Fibroblast of lung (primary cell): ENCODE measurements around the gene C11orf52. TPM values are rescaled to one million over a fixed set of nuclear protein-coding genes. Genes with fewer than 3 reads are reported as not detected.
"Not testable (repeated sequence)": the region's sequence is repeated elsewhere in the genome, so short reads cannot be mapped to it uniquely, and the experiment has no call there.

Experiments
- DNase-seq, 2 donors: peaks; one replicate each; pipeline versions ENCODE4 v3.0.0 to v3.0.0-alpha.2; 2010; ENCODE audit warnings: low read depth in 2 of 2
- H2AFZ ChIP-seq: 2 replicates; pipeline ENCODE4 v1.5.1; 2012; ENCODE audit warnings: low read length, control low read depth, inconsistent platforms
- H3K27ac ChIP-seq: 2 replicates; pipeline ENCODE4 v1.5.1; 2011; ENCODE audit warnings: low read length, control low read depth; ENCODE audit not compliant: insufficient read depth
- H3K27me3 ChIP-seq: 2 replicates; pipeline ENCODE4 v1.5.1; 2011; ENCODE audit warnings: mild to moderate bottlenecking, low read length; ENCODE audit not compliant: control insufficient read depth, insufficient read depth
- H3K36me3 ChIP-seq: 2 replicates; pipeline ENCODE4 v1.5.1; 2011; ENCODE audit warnings: low read length; ENCODE audit not compliant: control insufficient read depth, insufficient read depth
- H3K4me1 ChIP-seq: 2 replicates; pipeline ENCODE4 v1.5.1; 2011; ENCODE audit warnings: low read length; ENCODE audit not compliant: control insufficient read depth, insufficient read depth; ENCODE audit errors: extremely low read depth
- H3K4me2 ChIP-seq: 2 replicates; pipeline ENCODE4 v1.5.1; 2011; ENCODE audit warnings: low read length, control low read depth; ENCODE audit not compliant: insufficient read depth; ENCODE audit errors: extremely low read depth
- H3K4me3 ChIP-seq, 4 experiments: fragments of 200-600 bp in 1 of 4; sonication (generic) in 1 of 4; replicated peaks in 1 of 4; 2 replicates each; pipeline ENCODE4 v1.5.1; 2011 to 2016; ENCODE audit warnings: low read length in 4 of 4, low read depth in 3 of 4, mild to moderate bottlenecking in 3 of 4, control low read depth in 2 of 4, inconsistent platforms in 1 of 4, mixed read lengths in 1 of 4; ENCODE audit not compliant: insufficient read depth in 1 of 4; ENCODE audit errors: control extremely low read depth in 1 of 4
- H3K79me2 ChIP-seq: 2 replicates; pipeline ENCODE4 v1.5.1; 2012; ENCODE audit warnings: mild to moderate bottlenecking, low read length, inconsistent platforms; ENCODE audit not compliant: control insufficient read depth, insufficient read depth
- H3K9ac ChIP-seq: 2 replicates; pipeline ENCODE4 v1.5.1; 2011; ENCODE audit warnings: mild to moderate bottlenecking, low read length, control low read depth; ENCODE audit not compliant: insufficient read depth
- H3K9me3 ChIP-seq: 2 replicates; pipeline ENCODE4 v1.5.1; 2012; ENCODE audit warnings: low read depth, low read length; ENCODE audit not compliant: control insufficient read depth, insufficient read depth
- H4K20me1 ChIP-seq: 2 replicates; pipeline ENCODE4 v1.5.1; 2011; ENCODE audit warnings: low read length; ENCODE audit not compliant: control insufficient read depth, insufficient read depth; ENCODE audit errors: extremely low read depth
- CTCF ChIP-seq, 2 donors: IDR thresholded peaks in 1 of 2; conservative IDR thresholded peaks in 1 of 2; 1 replicate in 1 of 2; 2 replicates in 1 of 2; pipeline ENCODE4 v1.5.1; 2011 to 2012; ENCODE audit warnings: low read length in 2 of 2, control low read depth in 1 of 2, inconsistent platforms in 1 of 2, low read depth in 1 of 2, mild to moderate bottlenecking in 1 of 2
- EZH2 ChIP-seq: IDR thresholded peaks from 2 replicates; pipeline ENCODE4 v1.5.1; 2012; ENCODE audit warnings: low read length, control low read depth, mild to moderate bottlenecking; ENCODE audit errors: missing control alignments
- polyA plus RNA-seq, 2 donors: library from polyadenylated mRNA; depleted of rRNA in 1 of 2; stranded (reverse) in 1 of 2; unstranded in 1 of 2; fragments of >200 nt; gene quantifications; 2 replicates each; pipeline ENCODE4 v1.2.1, GENCODE V29; 2011 to 2012; ENCODE audit warnings: missing spikeins in 1 of 2
- total RNA-seq: library from RNA; depleted of rRNA; stranded (reverse); fragments of >200 nt; gene quantifications from 2 replicates; pipeline ENCODE4 v1.2.1, GENCODE V29; 2014

Gene C11orf52
- total and polyA plus RNA-seq, 2 donors (not counting 1 experiment from before 2014, with no cell fraction given) = 0.99 to 1.3 TPM

DNA sequence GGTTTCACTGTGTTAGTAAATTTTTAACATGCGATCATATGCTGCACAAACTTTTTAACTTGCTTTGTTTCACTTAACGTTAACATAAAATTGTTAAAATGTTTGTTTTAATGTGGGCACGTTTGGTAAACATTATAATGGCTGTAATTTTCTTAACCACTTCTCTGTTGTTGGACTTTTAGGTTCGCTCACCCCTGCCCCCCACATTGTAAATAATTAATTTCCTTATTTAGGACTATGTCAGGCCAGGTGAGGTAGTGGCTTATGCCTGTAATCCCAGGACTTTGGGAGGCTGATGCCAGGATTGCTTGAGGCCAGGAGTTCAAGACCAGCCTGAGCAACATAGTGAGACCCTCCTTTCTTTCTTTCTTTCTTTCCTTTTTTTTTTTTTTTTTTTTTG is 11.8 kb downstream of the C11orf52 start:
- no peaks in the 10 kb centered on the region for H3K27me3 ChIP-seq
- no peak for DNase-seq
- no peaks in the 10 kb centered on the region for H3K4me1 ChIP-seq
- H3K9me3 ChIP-seq = no peaks in the 10 kb centered on the region
- no peaks in the 10 kb centered on the region for H4K20me1 ChIP-seq
- no peak overlapping the region for H3K4me2 ChIP-seq
- H3K27ac ChIP-seq = no peak overlapping the region
- no peak overlapping the region for H3K9ac ChIP-seq
- TF ChIP-seq CTCF (conservative IDR thresholded peaks at IDR 0.05 in 1 of 2, IDR thresholded peaks at IDR 0.05 in 1 of 2; ENCODE audit: low read depth in 1 of 2, low read length in 2 of 2) (no peak), EZH2 (no peak)
- no peaks in the 10 kb centered on the region for H3K36me3 ChIP-seq
- H2AFZ ChIP-seq = no peak overlapping the region
- H3K79me2 ChIP-seq = no peaks in the 10 kb centered on the region
- no peak overlapping the region for H3K4me3 ChIP-seq

DNA sequence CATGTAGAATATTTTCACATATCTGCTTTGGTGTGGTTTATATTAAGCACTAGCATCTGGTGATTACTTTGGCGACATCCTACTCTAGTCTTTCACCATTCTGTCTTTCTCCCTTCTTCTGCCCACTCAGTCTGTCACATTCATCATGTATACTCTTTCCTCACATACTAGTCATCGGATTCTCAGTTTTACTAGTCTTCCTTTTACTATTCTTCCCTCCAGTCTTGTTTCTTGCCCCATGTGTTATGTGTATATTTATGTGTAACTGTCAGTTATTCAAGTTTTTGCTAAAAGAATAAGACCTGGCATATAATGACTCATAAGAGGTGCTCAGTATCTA is 13.9 kb downstream of the C11orf52 start:
- Histone ChIP-seq H3K9me3 (no peaks in the 10 kb centered on the region), H3K4me2 (no peak overlapping the region), H2AFZ (no peak overlapping the region), H3K27me3 (no peaks in the 10 kb centered on the region), H4K20me1 (no peaks in the 10 kb centered on the region), H3K9ac (no peak overlapping the region), H3K36me3 (no peaks in the 10 kb centered on the region), H3K4me1 (peaks cover 4% of the 10 kb centered on the region), H3K27ac (no peak overlapping the region), H3K4me3 (no peak overlapping the region), H3K79me2 (no peaks in the 10 kb centered on the region)
- no peak for DNase-seq
- no peak for TF ChIP-seq CTCF (conservative IDR thresholded peaks at IDR 0.05 in 1 of 2, IDR thresholded peaks at IDR 0.05 in 1 of 2; ENCODE audit: low read depth in 1 of 2, low read length in 2 of 2)
- no peak for TF ChIP-seq EZH2

DNA sequence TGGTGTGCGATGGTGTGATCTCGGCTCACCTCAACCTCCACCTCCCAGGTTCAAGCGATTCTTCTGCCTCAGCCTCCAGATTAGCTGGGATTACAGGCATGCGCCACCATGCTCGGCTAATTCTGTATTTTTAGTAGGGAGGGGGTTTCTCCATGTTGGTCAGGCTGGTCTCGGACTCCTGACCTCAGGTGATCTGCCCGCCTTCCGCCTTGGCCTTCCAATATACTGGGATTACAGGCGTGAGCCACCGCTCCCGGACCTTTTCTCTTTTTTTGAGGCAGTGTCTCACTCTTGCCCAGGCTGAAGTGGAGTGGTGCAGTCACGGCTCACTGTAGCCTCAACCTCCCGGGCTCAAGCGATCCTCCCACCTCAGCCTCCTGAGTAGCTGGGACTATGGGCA is 14.5 kb downstream of the C11orf52 start:
- not testable (repeated sequence) for H3K36me3 ChIP-seq, H3K4me2 ChIP-seq, H3K9ac ChIP-seq, H2AFZ ChIP-seq, H3K9me3 ChIP-seq, H4K20me1 ChIP-seq, H3K4me1 ChIP-seq, DNase-seq, H3K27me3 ChIP-seq, H3K27ac ChIP-seq, H3K79me2 ChIP-seq, H3K4me3 ChIP-seq
